ENCODE data around the gene IGF2BP3.
A peak's percentile ranks its signal among the peaks of the same experiment; 100 is the strongest.

Gene IGF2BP3

DNA sequence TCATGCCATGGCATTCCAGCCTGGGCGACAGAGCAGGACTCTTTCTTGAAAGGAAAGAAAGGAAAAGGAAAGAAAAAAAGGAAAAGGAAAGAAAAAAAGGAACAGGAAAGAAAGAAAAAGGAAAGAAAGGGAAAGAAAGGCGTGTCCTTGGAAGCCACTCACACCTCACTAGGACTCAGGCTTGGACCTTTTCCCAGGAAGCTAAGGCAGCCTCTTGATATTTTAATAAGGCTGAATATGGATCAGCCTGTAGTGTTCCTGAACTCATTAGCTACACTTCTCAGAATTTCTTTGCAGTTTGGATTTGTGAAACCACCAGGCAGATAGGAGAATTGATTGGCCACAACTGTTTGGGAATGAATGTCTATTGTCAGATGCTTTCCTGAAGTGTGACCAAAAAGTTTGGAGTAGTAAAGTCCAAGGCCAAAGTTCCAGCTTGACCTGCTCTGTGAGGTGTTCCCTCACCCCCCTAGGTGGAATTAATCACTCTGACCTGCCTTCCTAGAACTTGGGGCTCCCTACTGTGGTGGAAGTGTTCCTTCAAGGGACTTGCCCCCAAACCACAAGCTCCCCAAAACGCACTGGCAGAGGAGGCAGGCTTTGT lies 178.2 kb downstream of the IGF2BP3 start:
- no peak for DNase-seq

DNA sequence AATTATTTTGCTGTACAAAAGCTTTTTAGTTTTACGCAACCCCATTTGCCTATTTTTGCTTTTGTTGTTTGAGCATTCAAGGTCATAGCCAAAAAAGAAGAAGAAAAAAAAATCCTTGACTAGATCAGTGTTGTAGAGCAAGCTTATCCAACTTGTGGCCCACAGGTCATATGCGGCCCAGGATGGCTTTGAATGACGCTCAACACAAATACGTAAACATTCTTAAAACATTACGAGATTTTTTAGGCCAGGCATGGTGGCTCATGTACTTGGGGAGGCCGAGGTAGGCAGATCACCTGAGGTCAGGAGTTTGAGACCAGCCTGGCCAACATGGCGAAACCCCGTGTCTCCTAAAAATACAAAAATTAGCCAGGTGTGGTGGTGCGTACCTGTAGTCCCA lies 179.3 kb downstream of the IGF2BP3 start:
- no peak for DNase-seq

GRCh38 chr7:23287612-23288011 lies 182.7 kb downstream of the IGF2BP3 start:
- DNase-seq = no peak

GRCh38 chr7:23285657-23286646 lies 184.3 kb downstream of the IGF2BP3 start:
- DNase-seq = no peak

- DNase-seq = no peak
These were observed 185.4 kb downstream of the IGF2BP3 start for GRCh38 chr7:23284871-23285270.

DNA sequence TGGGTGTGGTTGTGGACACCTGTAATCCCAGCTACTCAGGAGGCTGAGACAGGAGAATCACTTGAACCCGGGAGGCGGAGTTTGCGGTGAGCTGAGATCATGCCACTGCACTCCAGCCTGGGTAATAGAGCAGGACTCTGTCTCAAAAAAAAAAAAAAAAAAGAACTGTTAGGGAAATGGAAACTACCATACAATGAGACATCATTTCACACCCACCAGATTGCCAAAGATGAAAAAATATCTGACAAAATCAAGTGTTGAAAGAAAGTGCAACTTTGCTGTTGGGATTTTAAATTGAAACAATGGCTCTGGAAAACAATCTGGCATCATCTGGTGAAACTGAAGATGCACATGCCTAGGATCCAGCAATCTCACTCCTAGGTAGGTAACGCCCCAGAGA lies 187.2 kb downstream of the IGF2BP3 start:
- DNase-seq = no peak

DNA sequence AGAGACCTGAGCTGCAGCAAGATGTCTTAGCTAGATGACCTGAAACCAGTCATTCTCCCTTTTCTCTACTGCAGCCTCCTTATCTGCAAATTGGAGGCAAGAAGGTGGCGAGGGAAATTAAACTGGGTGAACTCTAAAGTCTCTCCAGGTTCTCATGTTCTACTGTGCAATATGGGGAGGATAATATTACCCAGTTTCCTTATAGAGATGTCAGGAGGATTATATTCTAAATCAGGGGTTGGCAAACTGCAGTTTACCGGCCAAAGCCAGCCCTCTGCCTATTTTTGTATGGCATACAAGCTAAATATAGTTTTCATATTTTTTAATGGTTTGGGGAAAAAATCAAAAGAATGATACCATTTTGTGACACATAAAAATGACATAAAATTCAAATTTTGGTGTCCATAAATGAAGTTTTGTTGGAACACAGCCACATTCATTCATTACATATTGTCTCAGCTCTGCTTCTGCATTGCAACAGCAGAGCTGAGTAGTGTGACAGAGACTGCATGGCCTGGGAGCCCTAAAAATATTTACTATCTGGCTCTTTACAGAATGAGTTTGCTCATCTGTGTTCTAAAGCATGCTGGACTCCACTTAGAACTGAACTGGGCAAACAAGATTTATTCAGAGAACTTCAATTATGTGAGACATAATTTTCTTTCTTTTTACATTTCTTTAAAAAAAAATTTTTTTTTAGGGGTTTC lies 190.3 kb downstream of the IGF2BP3 start:
- no peak for DNase-seq

DNA sequence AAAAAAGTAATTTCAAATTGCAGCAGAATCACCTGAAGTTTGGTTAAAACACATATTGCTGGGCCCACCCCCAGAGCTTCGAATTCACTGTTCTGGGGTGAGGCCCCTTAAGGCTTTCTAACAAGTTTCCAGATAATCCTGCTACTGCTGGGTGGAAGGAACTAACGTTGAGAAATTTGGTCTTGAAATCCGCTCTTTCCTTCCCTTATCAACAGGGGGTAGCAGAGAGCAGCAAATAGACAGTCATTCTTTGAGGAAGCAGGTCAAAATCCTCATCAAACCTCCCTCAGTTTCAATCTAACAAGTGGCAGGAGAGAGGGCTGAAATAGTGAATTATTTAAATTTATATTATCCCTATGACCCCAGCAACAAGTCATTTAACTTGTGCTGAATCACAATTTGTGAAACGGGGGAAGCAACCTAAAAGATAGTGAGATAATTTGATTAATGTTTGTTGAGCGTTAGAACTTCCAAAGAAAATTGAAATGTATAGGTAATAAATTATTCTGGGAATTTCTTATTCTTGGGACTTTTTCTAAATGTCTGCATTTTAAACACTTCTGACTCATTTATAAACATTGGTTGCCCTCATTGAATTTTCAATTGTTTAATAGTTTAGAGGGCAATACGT lies 192.8 kb downstream of the IGF2BP3 start:
- peak; percentile 68 for DNase-seq

GRCh38 chr7:23276947-23277346 lies 193.3 kb downstream of the IGF2BP3 start:
- no peak for DNase-seq

GRCh38 chr7:23276376-23276775 lies 193.9 kb downstream of the IGF2BP3 start:
- DNase-seq = no peak

- peak; percentile 32 for DNase-seq
These were observed 194.4 kb downstream of the IGF2BP3 start for GRCh38 chr7:23275912-23276311.

DNA sequence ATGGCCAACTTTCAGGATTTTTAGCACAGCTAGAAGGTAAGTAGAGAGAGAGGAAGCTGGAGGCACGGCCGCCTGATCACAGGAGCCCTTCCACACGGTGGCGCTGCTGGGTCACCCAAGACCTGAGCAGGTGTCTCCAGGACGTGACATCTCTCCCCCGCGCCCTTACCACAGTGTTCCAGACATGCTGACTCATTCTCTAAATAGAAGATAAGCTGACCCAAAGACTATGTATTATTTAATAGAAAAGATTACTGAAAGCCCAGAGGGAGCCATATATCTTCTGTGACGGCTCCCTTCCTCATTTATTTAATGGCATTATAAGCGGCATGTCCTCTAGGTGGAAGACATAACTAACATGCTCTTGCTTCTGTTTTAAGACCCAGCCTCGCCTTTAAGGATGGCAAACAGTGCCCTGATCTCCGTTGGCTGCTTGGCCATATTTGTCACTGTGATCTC lies 197.1 kb downstream of the IGF2BP3 start:
- peak; percentile 89 for DNase-seq

- DNase-seq = no peak
These were observed 198.0 kb downstream of the IGF2BP3 start for GRCh38 chr7:23272275-23272674.

- DNase-seq = no peak
These were observed 201.5 kb downstream of the IGF2BP3 start for GRCh38 chr7:23268746-23269145.

DNA sequence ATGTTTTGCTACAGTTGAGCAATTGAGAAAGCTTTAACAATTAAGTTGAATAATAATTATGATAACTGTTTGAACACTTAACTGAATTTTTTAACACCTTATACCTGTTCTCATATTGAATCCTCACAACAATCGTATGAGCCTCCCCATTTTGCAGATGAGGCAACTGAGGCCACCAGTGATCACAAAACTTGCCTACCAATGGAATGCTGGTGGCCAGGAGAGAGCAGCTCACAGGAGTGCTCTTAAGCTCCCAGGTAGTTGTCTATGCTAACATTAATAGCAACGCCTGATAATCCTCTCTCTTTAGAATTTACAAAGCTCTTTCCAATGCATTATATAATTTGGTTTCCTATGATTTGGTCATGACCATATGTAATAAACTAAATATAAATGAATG lies 202.1 kb downstream of the IGF2BP3 start:
- no peak for DNase-seq

DNA sequence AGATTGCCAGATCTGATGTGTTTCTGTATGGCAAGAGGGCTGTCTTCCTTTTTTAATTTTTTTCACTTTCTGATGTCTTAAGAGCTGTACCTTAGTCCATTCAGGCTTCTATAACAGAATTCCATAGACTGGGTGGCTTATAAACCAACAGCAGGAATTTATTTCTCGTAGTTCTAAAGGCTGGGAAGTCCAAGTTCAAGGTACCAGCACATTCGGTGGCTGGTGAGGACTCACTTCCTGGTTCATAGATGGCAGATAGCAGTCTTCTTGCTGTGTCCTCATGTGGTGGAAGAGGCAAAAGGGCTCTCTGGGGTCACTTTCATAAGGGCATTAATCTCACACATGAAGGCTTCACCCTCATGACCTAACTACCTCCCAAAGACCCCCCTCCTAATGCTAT lies 202.9 kb downstream of the IGF2BP3 start:
- DNase-seq = no peak

GRCh38 chr7:23266918-23267317 lies 203.4 kb downstream of the IGF2BP3 start:
- DNase-seq = no peak

- no peak for DNase-seq
These were observed 205.3 kb downstream of the IGF2BP3 start for GRCh38 chr7:23264916-23265458.

- peak; percentile 63 for DNase-seq
These were observed 208.3 kb downstream of the IGF2BP3 start for GRCh38 chr7:23261843-23262452.

DNA sequence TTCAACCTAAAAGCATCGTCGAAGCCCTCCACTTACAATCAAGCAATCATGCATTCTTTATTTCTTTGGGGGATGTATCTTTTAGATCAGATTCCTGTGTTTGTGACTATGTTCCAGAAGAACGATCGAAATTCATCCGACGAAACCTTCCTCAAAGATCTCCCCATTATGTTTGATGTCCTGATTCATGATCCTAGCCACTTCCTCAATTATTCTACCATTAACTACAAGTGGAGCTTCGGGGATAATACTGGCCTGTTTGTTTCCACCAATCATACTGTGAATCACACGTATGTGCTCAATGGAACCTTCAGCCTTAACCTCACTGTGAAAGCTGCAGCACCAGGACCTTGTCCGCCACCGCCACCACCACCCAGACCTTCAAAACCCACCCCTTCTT lies 209.9 kb downstream of the IGF2BP3 start:
- no peak for DNase-seq

Measured in NCI-H345 (cell line).